Activated B cell treated with CpG ODN at 0.5 μM for 24 hours (primary cell): ENCODE data around the gene BTN1A1. TPM values are rescaled to one million over a fixed set of nuclear protein-coding genes. Genes with fewer than 3 reads are reported as not detected.

Experiments used
- ATAC-seq: fragments of 200-7000 bp; cut with Tn5 transposase; one replicate; pipeline ENCODE4 v1.10.0; 2021; ENCODE audit warnings: low read depth, mild to moderate bottlenecking, moderate library complexity
- CTCF ChIA-PET: fragments of 350-600 bp; sonication (Branson Sonifier 250); formaldehyde crosslinking; loops from one replicate; lab custom pipeline; 2021; ENCODE audit warnings: antibody characterized with exemption; lab: Charles Lee
- POLR2A ChIA-PET: fragments of 350-600 bp; sonication (Branson Sonifier 250); formaldehyde crosslinking; loops from one replicate; lab custom pipeline; 2021; ENCODE audit warnings: antibody characterized with exemption; lab: Charles Lee
- DNase-seq: peaks from one replicate; pipeline ENCODE4 v3.0.0; 2022
- H3K27ac Mint-ChIP-seq: one replicate; pipeline ENCODE4 v1.8.0; 2020; ENCODE audit warnings: mixed read lengths
- H3K27me3 Mint-ChIP-seq: one replicate; pipeline ENCODE4 v1.8.0; 2021; ENCODE audit warnings: mixed read lengths
- H3K36me3 Mint-ChIP-seq: one replicate; pipeline ENCODE4 v1.8.0; 2021; ENCODE audit warnings: low read depth, mixed read lengths
- H3K4me1 Mint-ChIP-seq: one replicate; pipeline ENCODE4 v1.8.0; 2021; ENCODE audit warnings: mixed read lengths
- H3K4me3 Mint-ChIP-seq: one replicate; pipeline ENCODE4 v1.8.0; 2020; ENCODE audit warnings: mild to moderate bottlenecking, mixed read lengths
- H3K9me3 Mint-ChIP-seq: one replicate; pipeline ENCODE4 v1.8.0; 2020; ENCODE audit warnings: mixed read lengths
- intact Hi-C: fragments of 100-400 bp; cut with micrococcal nuclease; formaldehyde crosslinking; loops from one replicate; pipeline ENCODE4 v1.15.1; 2024
- total RNA-seq: library from RNA; stranded (reverse); gene quantifications from 2 replicates; pipeline ENCODE4 v1.2.3, GENCODE V29; 2022
- TF ChIP-seq, protein P1 (sequence below): fragments of 200-600 bp; IDR thresholded peaks from one replicate; pipeline ENCODE4 v1.8.0; 2022; ENCODE audit warnings: antibody characterized with exemption, mild to moderate bottlenecking

The BTN1A1 gene, protein sequence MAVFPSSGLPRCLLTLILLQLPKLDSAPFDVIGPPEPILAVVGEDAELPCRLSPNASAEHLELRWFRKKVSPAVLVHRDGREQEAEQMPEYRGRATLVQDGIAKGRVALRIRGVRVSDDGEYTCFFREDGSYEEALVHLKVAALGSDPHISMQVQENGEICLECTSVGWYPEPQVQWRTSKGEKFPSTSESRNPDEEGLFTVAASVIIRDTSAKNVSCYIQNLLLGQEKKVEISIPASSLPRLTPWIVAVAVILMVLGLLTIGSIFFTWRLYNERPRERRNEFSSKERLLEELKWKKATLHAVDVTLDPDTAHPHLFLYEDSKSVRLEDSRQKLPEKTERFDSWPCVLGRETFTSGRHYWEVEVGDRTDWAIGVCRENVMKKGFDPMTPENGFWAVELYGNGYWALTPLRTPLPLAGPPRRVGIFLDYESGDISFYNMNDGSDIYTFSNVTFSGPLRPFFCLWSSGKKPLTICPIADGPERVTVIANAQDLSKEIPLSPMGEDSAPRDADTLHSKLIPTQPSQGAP
- total RNA-seq, result 0.18 and 0.46 TPM in 2 replicates

DNA sequence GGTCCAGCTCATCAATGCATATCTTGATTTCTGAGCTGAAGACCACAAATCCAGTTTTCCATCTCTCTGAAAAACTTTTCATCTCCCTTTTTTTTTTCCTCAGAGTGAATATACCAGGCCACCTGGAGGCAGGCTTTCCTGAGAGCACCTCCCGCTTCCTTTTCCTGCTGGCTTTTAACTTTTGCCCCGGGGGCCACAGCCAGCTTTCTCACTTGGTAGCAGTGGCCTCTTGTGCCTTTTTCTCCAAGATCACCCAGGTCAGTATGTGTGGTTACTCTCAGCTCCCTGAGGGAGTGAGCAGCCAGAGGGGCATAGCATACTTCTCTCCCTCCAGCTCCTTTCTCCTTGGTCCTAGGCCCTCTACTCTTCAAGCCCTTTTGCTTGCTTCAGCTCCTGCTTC, at the start of gene BTN1A1:
Gene BTN1A1 (plus strand): TSS at position 202 of the 400 bp plus-strand sequence. CDS start 984 bp downstream, outside the sequence.
- no peak for ATAC-seq
- POLR2A ChIA-PET, result interaction anchor here (2.5 kb wide), 1 partner anchor 26 kb away, joined by 15 read pairs; no protein-coding TSS in a partner anchor
- H3K9me3 Mint-ChIP-seq, result no peaks in the 10 kb centered on the region
- H3K36me3 Mint-ChIP-seq, result no peaks in the 10 kb centered on the region
- CTCF ChIA-PET, result no interaction called here
- no peak for DNase-seq
- intact Hi-C loops, result loop anchor here (2.0 kb wide), 1 partner anchor 15 kb away; no protein-coding TSS in a partner anchor
- TF ChIP-seq, protein P1, sequence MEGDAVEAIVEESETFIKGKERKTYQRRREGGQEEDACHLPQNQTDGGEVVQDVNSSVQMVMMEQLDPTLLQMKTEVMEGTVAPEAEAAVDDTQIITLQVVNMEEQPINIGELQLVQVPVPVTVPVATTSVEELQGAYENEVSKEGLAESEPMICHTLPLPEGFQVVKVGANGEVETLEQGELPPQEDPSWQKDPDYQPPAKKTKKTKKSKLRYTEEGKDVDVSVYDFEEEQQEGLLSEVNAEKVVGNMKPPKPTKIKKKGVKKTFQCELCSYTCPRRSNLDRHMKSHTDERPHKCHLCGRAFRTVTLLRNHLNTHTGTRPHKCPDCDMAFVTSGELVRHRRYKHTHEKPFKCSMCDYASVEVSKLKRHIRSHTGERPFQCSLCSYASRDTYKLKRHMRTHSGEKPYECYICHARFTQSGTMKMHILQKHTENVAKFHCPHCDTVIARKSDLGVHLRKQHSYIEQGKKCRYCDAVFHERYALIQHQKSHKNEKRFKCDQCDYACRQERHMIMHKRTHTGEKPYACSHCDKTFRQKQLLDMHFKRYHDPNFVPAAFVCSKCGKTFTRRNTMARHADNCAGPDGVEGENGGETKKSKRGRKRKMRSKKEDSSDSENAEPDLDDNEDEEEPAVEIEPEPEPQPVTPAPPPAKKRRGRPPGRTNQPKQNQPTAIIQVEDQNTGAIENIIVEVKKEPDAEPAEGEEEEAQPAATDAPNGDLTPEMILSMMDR, result no peak
- no peak within 1 kb of the TSS for H3K27ac Mint-ChIP-seq
- peaks cover 25% of the 10 kb centered on the region for H3K4me1 Mint-ChIP-seq
- H3K4me3 Mint-ChIP-seq, result peak within 1 kb of the TSS; percentile 85
- peaks cover 2% of the 10 kb centered on the region for H3K27me3 Mint-ChIP-seq

DNA sequence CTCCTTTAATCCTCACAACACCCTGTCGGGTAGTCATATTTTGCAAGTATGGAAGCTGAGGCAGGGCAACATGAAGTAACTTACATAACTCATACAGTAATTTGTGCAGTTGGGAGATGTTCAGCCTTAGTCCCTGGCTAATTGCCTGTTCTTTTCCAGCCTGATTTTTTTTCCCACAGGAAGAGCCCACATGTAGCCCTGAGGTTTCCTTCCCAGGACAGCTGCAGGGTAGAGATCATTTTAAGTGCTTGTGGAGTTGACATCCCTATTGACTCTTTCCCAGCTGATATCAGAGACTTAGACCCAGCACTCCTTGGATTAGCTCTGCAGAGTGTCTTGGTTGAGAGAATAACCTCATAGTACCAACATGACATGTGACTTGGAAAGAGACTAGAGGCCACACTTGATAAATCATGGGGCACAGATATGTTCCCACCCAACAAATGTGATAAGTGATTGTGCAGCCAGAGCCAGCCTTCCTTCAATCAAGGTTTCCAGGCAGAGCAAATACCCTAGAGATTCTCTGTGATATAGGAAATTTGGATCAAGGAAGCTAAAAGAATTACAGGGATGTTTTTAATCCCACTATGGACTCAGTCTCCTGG, 47.4 kb upstream of the BTN1A1 start:
- intact Hi-C loops, result no loop called here
- H3K36me3 Mint-ChIP-seq, result peaks cover 57% of the 10 kb centered on the region
- H3K9me3 Mint-ChIP-seq, result no peaks in the 10 kb centered on the region
- peaks cover 30% of the 10 kb centered on the region for H3K4me1 Mint-ChIP-seq
- ATAC-seq (no peak), DNase-seq (no peak)
- POLR2A ChIA-PET, result no interaction called here
- TF ChIP-seq, protein P1, result no peak
- H3K27me3 Mint-ChIP-seq, result no peaks in the 10 kb centered on the region
- no peak overlapping the region for H3K4me3 Mint-ChIP-seq
- CTCF ChIA-PET, result interaction anchor here (0.6 kb wide), 1 partner anchor 72 kb away, joined by 3 read pairs; no protein-coding TSS in a partner anchor
- H3K27ac Mint-ChIP-seq, result peak overlapping the region; percentile 1

DNA sequence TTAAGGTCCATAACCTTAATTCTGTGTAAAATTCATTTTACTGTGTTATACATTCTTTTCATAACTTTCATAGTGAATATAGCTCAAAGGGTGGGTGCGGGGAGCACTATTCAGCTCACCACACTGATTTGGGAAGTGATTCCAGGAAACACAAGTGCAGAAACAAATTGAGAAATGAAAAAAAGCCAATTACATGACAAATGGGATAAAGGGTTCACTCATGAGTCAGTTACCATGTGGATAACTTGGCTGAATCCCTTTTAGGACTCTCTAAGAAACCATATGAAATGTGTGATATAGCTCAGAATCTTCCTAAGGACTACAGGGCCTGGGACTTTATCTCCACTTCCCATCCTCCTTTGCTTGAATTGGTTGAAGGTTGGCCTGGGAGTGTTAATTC, 45.5 kb upstream of the BTN1A1 start:
- no peak for DNase-seq
- ChIA-PET CTCF (no interaction called here), POLR2A (interaction anchor here (0.7 kb wide), 1 partner anchor 47 kb away, joined by 3 read pairs; no protein-coding TSS in a partner anchor)
- TF ChIP-seq, protein P1, result no peak
- peaks cover 45% of the 10 kb centered on the region for H3K4me1 Mint-ChIP-seq
- no peak for ATAC-seq
- no peaks in the 10 kb centered on the region for H3K27me3 Mint-ChIP-seq
- H3K27ac Mint-ChIP-seq, result no peak overlapping the region
- no peak overlapping the region for H3K4me3 Mint-ChIP-seq
- H3K36me3 Mint-ChIP-seq, result peaks cover 54% of the 10 kb centered on the region
- intact Hi-C loops, result no loop called here
- no peaks in the 10 kb centered on the region for H3K9me3 Mint-ChIP-seq

DNA sequence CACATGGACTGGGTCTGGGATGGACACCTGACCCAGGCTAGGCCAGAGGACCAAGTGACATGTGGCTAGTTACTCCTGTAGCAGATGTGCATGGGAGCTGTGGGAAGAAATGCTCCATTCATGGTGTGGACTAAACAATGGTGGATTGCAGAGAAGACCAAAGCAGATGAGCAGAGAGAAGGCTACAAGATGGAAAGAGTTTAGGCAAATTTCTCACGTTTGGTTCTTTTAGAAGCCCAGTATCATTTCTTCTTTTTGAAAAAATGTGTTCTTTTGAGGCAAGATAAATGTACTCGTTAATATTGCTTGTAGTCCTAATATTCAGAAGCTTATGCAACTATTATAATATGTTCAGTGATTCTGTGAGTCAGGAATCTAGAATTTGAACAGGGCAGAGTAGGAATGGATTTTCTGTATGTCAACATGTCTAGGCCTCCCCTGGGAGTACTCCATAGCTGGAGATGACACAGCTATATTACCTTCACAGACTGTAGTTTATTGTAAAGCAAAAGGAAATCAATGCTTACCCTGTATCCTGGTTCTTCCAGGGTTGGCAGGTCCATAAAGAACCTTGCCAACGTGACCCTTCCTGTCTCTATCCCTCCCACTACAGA, 44.6 kb upstream of the BTN1A1 start:
- ChIA-PET CTCF (no interaction called here), POLR2A (interaction anchor here (0.6 to 1.3 kb wide), 2 partner anchors 19 to 113 kb away, joined by 3 read pairs; no protein-coding TSS in a partner anchor)
- TF ChIP-seq, protein P1, result no peak
- Mint-ChIP-seq H3K27ac (no peak overlapping the region), H3K4me3 (peak overlapping the region; percentile 6), H3K36me3 (peaks cover 54% of the 10 kb centered on the region), H3K4me1 (peaks cover 53% of the 10 kb centered on the region), H3K9me3 (no peaks in the 10 kb centered on the region), H3K27me3 (no peaks in the 10 kb centered on the region)
- DNase-seq, result no peak
- no peak for ATAC-seq
- intact Hi-C loops, result no loop called here
